ENCODE data around the gene NRL. TPM values are rescaled to one million over a fixed set of nuclear protein-coding genes. Genes with fewer than 3 reads are reported as not detected.
A peak's percentile ranks its signal among the peaks of the same experiment; 100 is the strongest.

NRL gene
- total and polyA plus RNA-seq, 4 donors = 1.5 to 3.2 (median 2.8) TPM

- H3K4me1 ChIP-seq (ENCODE audit: control insufficient read depth in 4 of 4, insufficient read depth in 4 of 4, low read length in 3 of 4) = peaks cover 10 to 34% (median 22%) of the 10 kb centered on the region in 4 donors
- TF ChIP-seq FOXA2 (IDR thresholded peaks at IDR 0.05) (no peak), HNF4A (conservative IDR thresholded peaks at IDR 0.05) (no peak), SP1 (IDR thresholded peaks at IDR 0.05) (no peak)
- no peak overlapping the region for H3K27ac ChIP-seq (ENCODE audit: low read depth in 1 of 2, low read length in 2 of 2)
- H3K36me3 ChIP-seq (ENCODE audit: control insufficient read depth in 4 of 4, insufficient read depth in 3 of 4, low read depth in 1 of 4, low read length in 3 of 4) = no peaks in the 10 kb centered on the region
- H3K9me3 ChIP-seq (ENCODE audit: control insufficient read depth in 4 of 4, low read length in 3 of 4) = no peaks in the 10 kb centered on the region
- peak overlapping the region in 1 of 3 donors; percentile 63 for H3K4me3 ChIP-seq (ENCODE audit: low read depth in 1 of 3, low read length in 3 of 3)
- DNase-seq (ENCODE audit: low spot score) = no peak
- H3K27me3 ChIP-seq (ENCODE audit: control insufficient read depth in 4 of 4, insufficient read depth in 4 of 4, low read length in 3 of 4) = no peaks in the 10 kb centered on the region
- WGBS = 65% methylated on average over 20 of the region's 20 CpGs
- no peak overlapping the region for H3K9ac ChIP-seq (ENCODE audit: low read depth in 1 of 2, low read length in 2 of 2)
Measured at GRCh38 chr14:24052656-24053547, 61.8 kb downstream of the NRL start.

- no peaks in the 10 kb centered on the region for H3K36me3 ChIP-seq (ENCODE audit: control insufficient read depth in 4 of 4, insufficient read depth in 3 of 4, low read depth in 1 of 4, low read length in 3 of 4)
- DNase-seq (ENCODE audit: low spot score) = peak; percentile 58
- TF ChIP-seq REST (IDR thresholded peaks at IDR 0.05) (peak; percentile 94), YY1 (IDR thresholded peaks at IDR 0.05) (no peak)
- WGBS = under 1% methylated on average over 92 of the region's 92 CpGs
- no peaks in the 10 kb centered on the region for H3K27me3 ChIP-seq (ENCODE audit: control insufficient read depth in 4 of 4, insufficient read depth in 4 of 4, low read length in 3 of 4)
- H3K27ac ChIP-seq (ENCODE audit: low read depth in 1 of 2, low read length in 2 of 2) = no peak within 1 kb of the TSS
- H3K9me3 ChIP-seq (ENCODE audit: control insufficient read depth in 4 of 4, low read length in 3 of 4) = no peaks in the 10 kb centered on the region
- peak within 1 kb of the TSS; percentile 63 to 66 (median 63) for H3K4me3 ChIP-seq (ENCODE audit: low read depth in 1 of 3, low read length in 3 of 3)
- H3K4me1 ChIP-seq (ENCODE audit: control insufficient read depth in 4 of 4, insufficient read depth in 4 of 4, low read length in 3 of 4) = peaks cover 10 to 25% (median 15%) of the 10 kb centered on the region in 4 donors
- H3K9ac ChIP-seq (ENCODE audit: low read depth in 1 of 2, low read length in 2 of 2) = peak within 1 kb of the TSS; percentile 48 to 77
Measured at GRCh38 chr14:24051789-24052655, 62.7 kb downstream of the NRL start, which contains the start of gene CARMIL3. Gene CARMIL3, plus strand, starts transcription at chr14:24052009. Its CDS starts 145 bp downstream, at chr14:24052154.

- Histone ChIP-seq H3K4me1 (ENCODE audit: control insufficient read depth in 4 of 4, insufficient read depth in 4 of 4, low read length in 3 of 4) (peaks cover 7 to 18% (median 10%) of the 10 kb centered on the region in 4 donors), H3K9me3 (ENCODE audit: control insufficient read depth in 4 of 4, low read length in 3 of 4) (no peaks in the 10 kb centered on the region), H3K27me3 (ENCODE audit: control insufficient read depth in 4 of 4, insufficient read depth in 4 of 4, low read length in 3 of 4) (no peaks in the 10 kb centered on the region), H3K9ac (ENCODE audit: low read depth in 1 of 2, low read length in 2 of 2) (peak overlapping the region; percentile 48 to 77), H3K4me3 (ENCODE audit: low read depth in 1 of 3, low read length in 3 of 3) (peak overlapping the region; percentile 63 to 66 (median 63)), H3K27ac (ENCODE audit: low read depth in 1 of 2, low read length in 2 of 2) (no peak overlapping the region), H3K36me3 (ENCODE audit: control insufficient read depth in 4 of 4, insufficient read depth in 3 of 4, low read depth in 1 of 4, low read length in 3 of 4) (no peaks in the 10 kb centered on the region)
- no peak for DNase-seq (ENCODE audit: low spot score)
- WGBS = 44% methylated on average over 20 of the region's 20 CpGs
- TF ChIP-seq JUND (IDR thresholded peaks at IDR 0.05) (no peak), ZBTB33 (IDR thresholded peaks at IDR 0.05) (no peak), CTCF (IDR thresholded peaks at IDR 0.05; ENCODE audit: low read depth, low read length, missing input control) (no peak), NR2F2 (IDR thresholded peaks at IDR 0.05) (no peak), MAX (IDR thresholded peaks at IDR 0.05) (no peak), GABPA (IDR thresholded peaks at IDR 0.05 in 1 of 2, conservative IDR thresholded peaks at IDR 0.05 in 1 of 2) (no peak), HNF4A (conservative IDR thresholded peaks at IDR 0.05) (no peak), EGR1 (IDR thresholded peaks at IDR 0.05; ENCODE audit: low read depth in 2 of 2) (no peak), FOXA2 (IDR thresholded peaks at IDR 0.05) (no peak), FOXA1 (IDR thresholded peaks at IDR 0.05) (no peak), TAF1 (conservative IDR thresholded peaks at IDR 0.05) (no peak), YY1 (IDR thresholded peaks at IDR 0.05) (no peak), RXRA (IDR thresholded peaks at IDR 0.05) (no peak), ATF3 (IDR thresholded peaks at IDR 0.05) (no peak)
Measured at GRCh38 chr14:24051176-24051788, 63.5 kb downstream of the NRL start.
